ENCODE data around the gene ZBTB40.
A peak's percentile ranks its signal among the peaks of the same experiment; 100 is the strongest.

Gene ZBTB40

DNA sequence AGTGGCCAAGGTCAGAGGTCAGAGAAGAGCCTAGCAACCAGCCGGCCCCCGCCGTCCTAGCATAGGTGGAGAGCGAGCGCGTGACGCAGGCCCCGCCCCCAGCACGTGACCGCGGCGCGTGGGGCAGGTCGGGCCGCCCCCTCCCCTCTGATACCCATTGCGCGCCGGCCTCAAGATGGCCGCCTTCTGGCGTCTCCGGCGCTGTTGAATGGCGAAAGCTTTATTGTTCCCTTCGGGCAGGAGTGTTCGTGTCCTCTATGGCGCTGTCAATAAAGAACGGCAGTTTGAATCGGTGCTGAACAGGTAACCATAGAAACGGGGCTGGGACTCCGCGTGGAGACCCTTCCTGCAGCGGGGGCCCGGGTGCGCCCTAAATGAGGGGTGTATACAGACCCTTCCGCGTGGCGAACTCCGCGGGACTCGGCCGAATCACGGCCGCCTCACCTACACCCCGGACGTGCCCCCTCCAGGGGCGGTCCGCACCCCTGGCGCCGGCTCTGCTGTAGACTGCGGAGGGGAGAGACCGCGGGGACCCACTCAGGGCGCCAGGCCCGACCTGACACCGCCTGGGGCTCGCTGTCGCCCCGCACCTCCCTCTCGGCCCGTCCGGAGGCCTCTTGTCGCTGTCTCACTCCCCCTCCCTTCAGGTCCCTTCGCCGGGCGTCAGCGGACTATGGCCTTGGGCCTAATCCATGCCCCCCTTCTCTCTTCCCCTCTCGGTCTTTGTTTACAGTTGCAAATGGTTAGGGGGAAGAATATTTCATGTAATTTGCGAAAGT is at the start of gene ZBTB40:
TSS of gene ZBTB40 (plus strand) at position 150 of the 779 bp plus-strand sequence. CDS start 38,098 bp downstream, outside the sequence.
- peak; percentile 92 for DNase-seq

DNA sequence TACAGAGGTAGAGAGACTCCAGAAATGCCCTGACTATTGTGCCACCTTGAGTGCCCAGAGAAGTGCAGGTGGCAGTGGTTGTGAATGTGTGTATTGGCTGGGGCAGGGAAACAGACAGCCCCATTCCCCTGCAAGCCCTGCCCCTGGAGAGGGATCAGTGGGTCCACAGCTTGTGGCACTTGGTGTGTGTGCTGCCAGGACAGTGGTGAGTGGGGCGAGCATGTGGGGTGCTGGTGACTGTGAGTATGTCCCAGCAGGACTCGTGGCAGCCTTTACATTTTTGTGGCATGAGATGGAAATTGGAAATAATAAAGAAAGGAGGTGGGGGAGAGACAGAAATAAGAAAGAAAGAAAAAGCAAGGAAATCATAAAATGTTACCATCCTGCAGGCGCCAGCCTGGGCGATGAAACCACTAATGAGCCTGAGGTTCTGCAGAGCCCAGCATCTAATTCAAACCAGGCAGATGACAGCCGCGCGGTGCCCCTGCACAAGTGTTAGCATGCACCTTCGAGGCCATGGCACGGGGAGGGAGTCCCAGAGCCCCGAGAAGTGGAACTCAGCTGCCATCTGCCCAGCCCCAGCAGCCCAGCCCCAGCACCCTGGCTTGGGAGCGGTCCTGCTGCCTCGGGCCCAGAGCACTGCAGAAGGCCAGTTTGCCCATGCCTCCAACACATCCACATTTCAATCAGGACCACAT is 49.1 kb upstream of the ZBTB40 start:
- no peak for DNase-seq

DNA sequence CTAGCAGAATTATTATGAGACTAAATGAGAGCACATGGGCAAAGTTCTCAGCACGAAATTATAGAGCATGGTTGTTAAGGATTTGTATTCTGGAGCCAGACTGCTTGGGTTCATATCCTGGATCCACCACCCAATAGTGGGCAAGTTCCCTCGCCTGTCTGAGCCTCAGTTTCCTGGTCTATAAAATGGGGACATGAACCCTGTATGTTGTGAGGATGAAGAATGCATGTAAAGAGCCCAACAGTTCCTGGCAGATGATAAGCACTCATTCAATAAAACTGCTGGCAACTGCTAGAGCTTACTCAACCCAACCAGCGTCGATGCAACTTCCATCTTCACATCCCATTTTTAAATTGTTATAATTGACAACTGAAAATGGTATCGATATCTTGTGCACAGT is 47.2 kb upstream of the ZBTB40 start:
- no peak for DNase-seq

GRCh38 chr1:22406722-22407495 is 44.7 kb upstream of the ZBTB40 start:
- DNase-seq = no peak

- no peak for DNase-seq
Observed at GRCh38 chr1:22408230-22408629, 43.4 kb upstream of the ZBTB40 start.

DNA sequence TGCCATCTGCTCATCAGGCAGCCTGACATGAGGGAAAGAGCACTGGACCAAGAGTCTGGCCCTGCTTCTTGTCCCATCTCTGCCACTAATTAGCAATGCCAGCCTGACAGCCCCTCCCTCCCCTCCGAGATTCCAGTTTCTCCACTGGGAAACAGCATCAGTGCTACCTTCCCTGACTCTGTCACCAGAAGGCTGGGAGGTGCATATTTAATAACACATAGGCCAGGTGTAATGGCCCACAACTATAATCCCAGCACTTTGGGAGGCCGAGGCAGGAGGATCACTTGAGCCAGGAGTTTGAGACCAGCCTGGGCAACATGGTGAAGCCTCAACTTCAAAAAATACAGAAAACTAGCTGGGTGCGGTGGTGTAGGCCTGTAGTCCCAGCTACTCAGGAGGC is 41.2 kb upstream of the ZBTB40 start:
- no peak for DNase-seq

DNA sequence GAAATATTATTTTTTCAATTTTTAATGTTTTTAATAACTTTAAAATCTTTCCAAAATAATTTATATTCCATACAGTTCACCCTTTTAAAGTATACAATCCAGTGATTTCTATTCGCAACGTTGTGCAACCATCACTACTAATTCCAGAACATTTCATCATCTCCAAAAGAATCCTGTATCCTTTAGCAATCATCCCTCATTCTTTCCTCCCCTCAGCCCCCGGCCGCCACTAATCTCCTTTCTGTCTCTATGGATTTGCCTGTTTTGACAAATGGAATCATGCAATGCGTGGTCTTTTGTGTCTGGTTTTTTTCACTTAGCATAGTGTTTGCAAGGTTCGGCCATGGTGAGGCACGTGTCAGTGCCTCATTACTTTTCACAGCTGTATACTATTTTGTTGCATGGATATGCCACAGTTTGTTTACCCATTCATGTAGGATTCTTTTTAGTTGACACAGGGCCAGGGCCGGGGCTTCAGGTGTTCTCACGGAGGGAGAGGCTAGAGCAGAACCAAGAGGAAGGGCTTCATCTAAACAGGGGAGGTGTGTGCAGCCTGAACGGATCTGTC is 40.6 kb upstream of the ZBTB40 start:
- DNase-seq = no peak

DNA sequence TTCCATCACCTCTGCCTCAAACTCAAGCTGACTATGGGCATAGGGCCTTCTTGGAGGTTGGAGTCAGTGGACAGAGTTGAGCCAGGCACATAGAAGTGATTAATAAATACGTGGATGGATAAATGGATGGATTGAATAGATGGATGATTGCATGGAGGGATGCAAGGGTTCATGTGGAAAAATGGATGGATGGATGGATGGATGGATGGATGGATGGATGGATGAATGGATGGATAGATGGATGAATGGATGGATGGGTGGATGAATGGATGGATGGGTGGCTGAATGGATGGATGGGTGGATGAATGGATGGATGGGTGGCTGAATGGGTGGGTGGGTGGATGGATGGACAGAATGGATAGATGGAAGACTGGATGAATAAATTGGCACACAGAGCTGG is 40.1 kb upstream of the ZBTB40 start:
- DNase-seq = no peak

DNA sequence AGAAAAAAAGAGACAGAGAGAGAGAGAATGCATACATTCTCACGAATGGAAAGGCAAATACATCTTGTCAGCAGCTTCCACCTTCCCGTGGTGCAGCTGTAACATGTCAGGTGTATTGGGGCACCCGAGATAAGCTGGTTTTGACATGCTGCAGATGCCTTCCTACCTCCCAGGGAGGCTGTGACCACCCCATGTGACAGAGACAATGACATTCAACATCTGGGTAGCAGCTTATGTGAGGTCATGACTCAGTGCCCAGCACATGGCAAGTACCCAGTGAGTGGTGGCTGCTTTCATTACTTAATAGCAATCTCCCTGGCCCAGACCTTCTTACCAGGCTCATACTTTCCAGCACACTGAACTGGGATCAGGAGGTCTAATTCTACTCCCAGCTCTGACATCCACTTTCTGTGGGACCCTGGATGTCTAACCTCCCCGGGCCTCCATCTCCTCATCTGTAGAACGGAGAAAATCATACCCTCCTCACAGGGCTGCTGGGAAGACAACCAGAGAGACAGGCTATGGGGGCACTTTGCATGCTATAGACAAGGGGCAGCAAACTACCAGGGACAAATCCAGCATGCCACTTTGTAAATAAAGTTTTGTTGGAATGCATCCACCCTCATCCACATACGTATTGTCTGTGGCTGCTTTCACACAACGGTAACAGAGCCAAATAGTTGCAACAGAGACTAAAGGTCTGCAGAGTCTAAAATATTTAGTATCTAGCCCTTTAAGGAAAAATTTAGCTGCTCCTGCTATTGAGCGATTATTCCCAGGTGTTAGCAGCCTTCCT is 38.5 kb upstream of the ZBTB40 start:
- no peak for DNase-seq

- DNase-seq = no peak
Observed at GRCh38 chr1:22413799-22414198, 37.9 kb upstream of the ZBTB40 start.

GRCh38 chr1:22414244-22414751 is 37.4 kb upstream of the ZBTB40 start:
- DNase-seq = no peak

GRCh38 chr1:22415489-22415888 is 36.2 kb upstream of the ZBTB40 start:
- no peak for DNase-seq

DNA sequence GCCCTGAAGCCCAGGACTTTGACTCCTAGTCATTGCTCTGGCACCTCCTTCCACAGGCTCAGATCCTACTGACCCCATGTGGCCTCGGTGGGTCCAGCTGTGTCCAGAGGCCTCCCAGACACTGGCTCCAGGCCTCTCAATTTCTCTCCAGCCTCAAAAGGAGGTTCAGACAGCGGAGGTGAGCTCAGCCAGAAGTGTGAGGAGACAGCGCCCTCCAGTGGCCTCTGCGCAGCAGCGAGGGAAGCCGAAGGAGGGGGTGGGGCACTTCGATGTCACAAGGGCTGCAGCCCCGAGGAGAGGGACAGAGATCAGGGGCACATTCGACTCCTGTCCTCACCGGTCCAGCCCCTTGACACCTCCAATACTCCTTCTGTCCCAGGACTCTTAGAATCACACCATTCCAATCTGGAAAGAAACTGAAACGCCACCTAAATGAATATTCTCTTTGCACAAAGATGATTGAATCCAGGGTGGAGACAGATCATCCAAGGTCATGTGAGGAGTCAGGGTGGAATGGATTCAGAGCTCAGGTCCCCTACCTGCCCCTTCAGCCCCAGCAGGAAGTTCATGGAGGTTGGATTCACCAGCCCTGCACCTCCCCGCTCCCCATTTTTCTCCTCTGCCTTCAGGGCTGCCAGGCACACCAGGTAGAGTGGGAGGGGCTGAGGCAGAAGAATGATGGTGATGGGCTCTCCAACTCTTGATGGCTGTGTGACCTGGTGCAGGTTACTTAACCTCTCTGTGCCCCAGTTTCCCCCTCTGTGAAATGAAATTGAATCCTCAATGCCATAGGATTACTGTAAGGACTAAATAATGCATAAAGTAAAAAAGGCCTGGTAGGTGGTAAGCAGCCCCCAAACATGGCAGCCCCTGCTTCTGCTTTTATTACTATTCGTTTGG is 34.8 kb upstream of the ZBTB40 start:
- peak; percentile 58 to 65 for DNase-seq

DNA sequence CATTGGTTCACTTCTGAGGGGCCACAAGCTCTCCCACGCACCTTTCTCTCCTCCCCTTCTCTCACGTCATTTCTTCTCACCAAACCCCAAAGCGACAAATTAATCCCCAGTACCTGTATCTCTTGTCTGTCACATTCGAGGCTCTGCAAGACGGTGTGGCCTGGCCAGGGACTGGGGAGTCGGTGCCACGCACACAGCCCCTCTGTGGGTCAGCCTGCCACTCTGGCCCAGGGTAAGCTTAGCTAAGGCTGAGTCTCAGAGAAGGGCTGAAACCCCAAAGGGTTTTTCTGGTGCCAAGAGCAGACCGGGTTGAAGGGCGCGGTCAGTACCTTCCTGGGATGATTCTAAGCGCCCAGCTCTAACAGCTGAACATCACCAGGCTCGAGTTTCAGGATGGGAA is 34.2 kb upstream of the ZBTB40 start:
- no peak for DNase-seq

- no peak for DNase-seq
Observed at GRCh38 chr1:22418312-22418711, 33.3 kb upstream of the ZBTB40 start.

GRCh38 chr1:22418933-22419382 is 32.7 kb upstream of the ZBTB40 start:
- DNase-seq = no peak

GRCh38 chr1:22420455-22421053 is 31.1 kb upstream of the ZBTB40 start:
- peak; percentile 30 to 47 for DNase-seq

DNA sequence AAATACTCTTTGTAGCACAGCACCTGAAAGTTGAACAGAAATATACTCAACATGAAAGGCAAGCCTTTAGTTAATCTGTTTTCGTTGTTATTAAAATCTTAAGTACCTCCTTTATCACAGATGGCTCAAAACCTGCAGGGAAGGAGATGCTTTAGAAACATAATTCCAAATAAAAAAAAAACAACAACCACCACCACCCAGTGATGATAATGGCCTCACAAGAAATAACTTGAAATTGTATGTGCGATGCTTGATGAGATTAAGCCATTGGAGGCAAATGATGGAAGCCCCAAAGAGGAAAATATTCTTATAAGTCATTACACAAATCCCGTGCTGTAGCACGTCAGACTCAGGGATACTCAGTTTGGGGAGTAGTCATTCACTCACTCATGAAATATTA is 24.9 kb upstream of the ZBTB40 start:
- DNase-seq = no peak

DNA sequence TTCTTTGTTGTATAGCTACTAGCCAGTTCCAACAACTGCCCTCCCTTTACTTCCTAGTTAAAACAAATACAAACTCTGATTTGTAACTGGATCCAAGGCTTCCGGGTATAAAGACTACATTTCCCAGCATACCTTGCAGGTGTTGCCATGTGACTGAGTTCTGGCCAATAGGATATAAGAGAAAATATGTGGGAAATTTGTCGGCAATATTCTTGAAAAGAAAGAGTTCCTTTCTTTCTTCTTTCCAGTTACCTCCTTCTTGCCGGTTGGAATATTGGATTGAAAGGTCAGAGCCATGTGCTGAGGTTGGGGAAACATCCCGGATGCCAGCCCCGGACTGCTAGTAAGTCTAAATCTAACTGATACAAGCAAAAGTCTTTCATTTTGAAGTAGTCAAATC is 23.0 kb upstream of the ZBTB40 start:
- peak in 1 of 2 donors; percentile 24 for DNase-seq

DNA sequence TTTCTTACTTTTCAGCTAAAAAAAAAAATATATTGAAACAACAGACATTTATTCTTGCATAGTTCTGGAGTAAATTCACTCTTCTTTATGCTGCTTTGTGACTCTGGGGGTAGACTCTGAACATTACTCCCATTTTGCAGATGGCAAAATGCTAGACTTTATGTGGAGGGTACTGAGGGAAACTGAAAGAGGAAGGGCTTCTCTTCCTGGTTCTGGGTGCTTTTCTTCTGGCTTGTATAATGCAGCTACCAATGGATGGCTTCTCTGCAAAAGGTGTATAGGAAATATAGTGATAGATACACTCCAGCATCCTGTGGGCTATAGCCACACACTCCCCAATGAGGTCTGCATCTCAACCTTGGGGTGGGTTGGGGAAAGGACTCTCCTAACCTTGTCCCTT is 19.7 kb upstream of the ZBTB40 start:
- DNase-seq = no peak

DNA sequence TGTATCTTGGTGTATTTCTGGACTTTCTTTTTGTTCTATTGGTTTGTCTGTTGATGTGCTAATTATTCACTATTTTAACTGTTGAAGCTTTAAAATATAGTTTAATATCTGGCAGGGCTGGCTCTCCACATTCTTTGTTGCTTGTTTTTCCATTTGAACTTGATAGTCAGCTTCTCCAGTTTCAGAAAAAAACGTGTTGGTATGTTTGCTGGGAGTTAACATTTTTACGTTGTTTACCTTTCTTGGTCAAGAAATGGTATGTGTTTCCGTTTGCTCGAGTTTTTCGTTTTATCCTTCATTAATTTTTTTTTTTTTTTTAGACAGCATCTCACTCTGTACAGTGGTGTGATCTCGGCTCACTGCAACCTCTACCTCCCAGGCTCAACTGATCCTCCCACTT is 16.9 kb upstream of the ZBTB40 start:
- no peak for DNase-seq
